ENCODE results near the gene INPP5J. TPM values are rescaled to one million over a fixed set of nuclear protein-coding genes. Genes with fewer than 3 reads are reported as not detected.
A peak's percentile ranks its signal among the peaks of the same experiment; 100 is the strongest.

The INPP5J gene
- total and polyA plus RNA-seq, 9 of the 15 experiments (the other 6 are each of a cell fraction or from before 2014, with no cell fraction given), result 0.10 to 6.3 (median 4.8) TPM

- POLR2A ChIA-PET, result interaction anchor here (0.6 to 1.6 kb wide), 13 partner anchors 9 to 1628 kb away, joined by 3 to 8 read pairs (median 3); partner anchors contain the start of gene RNF185
- FAIRE-seq, result peak; percentile 97
- TF ChIP-seq EGR1 (conservative IDR thresholded peaks at IDR 0.05) (peak; percentile 47), ZFP1 (CRISPR knock-in tag; IDR thresholded peaks at IDR 0.05) (no peak), RBFOX2 (IDR thresholded peaks at IDR 0.05; ENCODE audit: low read depth, low read length) (peak; percentile 63), CSDE1 (IDR thresholded peaks at IDR 0.05) (no peak), SREBF2 (CRISPR knock-in tag; IDR thresholded peaks at IDR 0.05) (no peak), PCBP2 (IDR thresholded peaks at IDR 0.05; ENCODE audit: low read depth, low read length, poor library complexity, severe bottlenecking) (no peak), EHMT2 (IDR thresholded peaks at IDR 0.05) (no peak), SOX6 (IDR thresholded peaks at IDR 0.05) (no peak; the same call in 1 of the 2 replicates), ZNF695 (CRISPR knock-in tag; IDR thresholded peaks at IDR 0.05) (no peak), SAFB2 (IDR thresholded peaks at IDR 0.05; ENCODE audit: borderline replicate concordance, low read depth, low read length, severe bottlenecking) (no peak), MTA3 (IDR thresholded peaks at IDR 0.05; ENCODE audit: borderline replicate concordance) (peak; percentile 64; the same call in 1 of the 2 replicates), ZFP91 (CRISPR knock-in tag; IDR thresholded peaks at IDR 0.05) (peak; percentile 37; the same call in 1 of the 2 replicates), NFIC (IDR thresholded peaks at IDR 0.05) (0 out of 2 replicates have a peak, but pooled peaks have one; percentile 11), SMC3 (conservative IDR thresholded peaks at IDR 0.05; ENCODE audit: insufficient read depth, low read depth, low read length) (peak; percentile 85), TAL1 (IDR thresholded peaks at IDR 0.05) (no peak), SP1 (CRISPR knock-in tag; IDR thresholded peaks at IDR 0.05) (peak; percentile 59), GABPA (tag; conservative IDR thresholded peaks at IDR 0.05; ENCODE audit: low read depth) (no peak), RNF2 (IDR thresholded peaks at IDR 0.05) (no peak), ZNF431 (CRISPR knock-in tag; IDR thresholded peaks at IDR 0.05) (no peak), NRF1 (conservative IDR thresholded peaks at IDR 0.05 in 1 of 2, IDR thresholded peaks at IDR 0.05 in 1 of 2) (peak; percentile 76 to 80), ATF1 (CRISPR knock-in tag; IDR thresholded peaks at IDR 0.05) (peak; percentile 32; the same call in 1 of the 2 replicates), ATF1 (tag; IDR thresholded peaks at IDR 0.05) (peak; percentile 69), SRF (CRISPR knock-in tag; IDR thresholded peaks at IDR 0.05) (peak in 1 of 2 experiments; percentile 90; a peak in 1 of 4 replicates), ZBTB1 (CRISPR knock-in tag; IDR thresholded peaks at IDR 0.05; ENCODE audit: borderline replicate concordance, low read depth) (no peak)
These were observed 15.4 kb upstream of the INPP5J start, which contains the start of gene SELENOM for GRCh38 chr22:31107178-31107893. Gene SELENOM (minus strand): TSS chr22:31107568. CDS start chr22:31107505, 63 bp downstream.

More at GRCh38 chr22:31107178-31107893, 15.4 kb upstream of the INPP5J start, which contains the start of gene SELENOM:
- DNase-seq (ENCODE audit: extremely low read depth in 1 of 4, low spot score in 3 of 4) (peak; percentile 93 to 96 (median 94)), ATAC-seq (peak; percentile 100)
- Histone ChIP-seq H2AFZ (ENCODE audit: low read depth, low read length) (peak within 1 kb of the TSS; percentile 99), H4K20me1 (replicated peaks; ENCODE audit: control insufficient read depth, insufficient read depth, low read length) (no peaks in the 10 kb centered on the region), H3K36me3 (ENCODE audit: control insufficient read depth, insufficient read depth, low read length) (no peaks in the 10 kb centered on the region), H3K9me1 (ENCODE audit: control insufficient read depth, insufficient read depth, low read length) (no peaks in the 10 kb centered on the region), H3K4me2 (ENCODE audit: insufficient read depth, low read length) (peak within 1 kb of the TSS; percentile 91), H3K9ac (ENCODE audit: insufficient read depth in 1 of 2, low read depth in 2 of 2, low read length in 2 of 2) (peak within 1 kb of the TSS; percentile 73 to 91), H3K27ac (ENCODE audit: extremely low read depth, low read depth, low read length) (peak within 1 kb of the TSS; percentile 68), H3K79me2 (ENCODE audit: control insufficient read depth, insufficient read depth, low read length) (no peaks in the 10 kb centered on the region), H3K4me1 (replicated peaks in 1 of 2; ENCODE audit: control insufficient read depth in 2 of 2, insufficient read depth in 2 of 2, low read length in 2 of 2) (peaks cover 2 to 17% of the 10 kb centered on the region in 2 experiments; a peak in 4 of 5 replicates), H3K27me3 (ENCODE audit: control insufficient read depth in 2 of 2, insufficient read depth in 2 of 2, low read length in 2 of 2) (no peaks in the 10 kb centered on the region), H3K9me3 (replicated peaks; ENCODE audit: control insufficient read depth, insufficient read depth, low read depth, low read length) (no peaks in the 10 kb centered on the region), H3K4me3 (peak within 1 kb of the TSS; percentile 52)
- CTCF ChIA-PET (ENCODE audit: low intra/inter-chr PET ratio), result interaction anchor here (0.8 to 2.3 kb wide), 2 partner anchors 42 to 124 kb away, joined by 5 to 18 read pairs; no protein-coding TSS in a partner anchor
- in situ Hi-C loops (cut with MboI) (no loop called here), intact Hi-C loops (cut with micrococcal nuclease) (loop anchor here (2.0 kb wide), 1 partner anchor 41 kb away; no protein-coding TSS in a partner anchor)
- WGBS (ENCODE audit: insufficient coverage, low coverage, missing lambda C conversion rate), result 2% methylated on average over 34 of the region's 67 CpGs
- BruUV-seq (replicated peaks), result no TSS peak
